Left forelimb (tissue), 1 donor: ENCODE results near the gene SMIM41.
A peak's percentile ranks its signal among the peaks of the same experiment; 100 is the strongest.
"Not testable (repeated sequence)": the region's sequence is repeated elsewhere in the genome, so short reads cannot be mapped to it uniquely, and the experiment has no call there.

ENCODE experiments used
- DNase-seq: peaks from one replicate; pipeline ENCODE4 v3.0.0-alpha.2; 2018; ENCODE audit warnings: low spot score

SMIM41 gene

GRCh38 chr12:52085682-52086180 lies 6.2 kb downstream of the SMIM41 start:
- DNase-seq = no peak

DNA sequence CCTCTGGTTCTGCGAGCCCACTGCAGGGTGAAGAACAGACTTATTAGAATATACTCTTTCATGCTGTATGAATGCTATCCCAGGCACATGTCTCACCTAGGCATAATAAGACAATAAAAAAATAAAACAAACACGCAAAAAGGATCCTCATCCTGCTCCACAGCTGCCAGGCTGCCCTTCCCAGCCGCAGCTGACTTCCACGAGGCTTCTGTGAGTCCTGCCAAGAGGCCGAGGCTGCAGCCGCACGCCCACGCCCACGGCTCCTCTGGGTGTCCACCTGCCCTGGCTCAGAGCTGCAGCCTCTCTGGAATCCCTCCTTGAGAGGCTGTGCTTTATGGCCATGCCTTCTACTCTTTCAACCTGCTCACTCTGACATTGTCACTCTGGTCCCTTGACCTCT lies 6.9 kb downstream of the SMIM41 start:
- DNase-seq = no peak

- no peak for DNase-seq
Measured at GRCh38 chr12:52086944-52087835, 7.7 kb downstream of the SMIM41 start.

DNA sequence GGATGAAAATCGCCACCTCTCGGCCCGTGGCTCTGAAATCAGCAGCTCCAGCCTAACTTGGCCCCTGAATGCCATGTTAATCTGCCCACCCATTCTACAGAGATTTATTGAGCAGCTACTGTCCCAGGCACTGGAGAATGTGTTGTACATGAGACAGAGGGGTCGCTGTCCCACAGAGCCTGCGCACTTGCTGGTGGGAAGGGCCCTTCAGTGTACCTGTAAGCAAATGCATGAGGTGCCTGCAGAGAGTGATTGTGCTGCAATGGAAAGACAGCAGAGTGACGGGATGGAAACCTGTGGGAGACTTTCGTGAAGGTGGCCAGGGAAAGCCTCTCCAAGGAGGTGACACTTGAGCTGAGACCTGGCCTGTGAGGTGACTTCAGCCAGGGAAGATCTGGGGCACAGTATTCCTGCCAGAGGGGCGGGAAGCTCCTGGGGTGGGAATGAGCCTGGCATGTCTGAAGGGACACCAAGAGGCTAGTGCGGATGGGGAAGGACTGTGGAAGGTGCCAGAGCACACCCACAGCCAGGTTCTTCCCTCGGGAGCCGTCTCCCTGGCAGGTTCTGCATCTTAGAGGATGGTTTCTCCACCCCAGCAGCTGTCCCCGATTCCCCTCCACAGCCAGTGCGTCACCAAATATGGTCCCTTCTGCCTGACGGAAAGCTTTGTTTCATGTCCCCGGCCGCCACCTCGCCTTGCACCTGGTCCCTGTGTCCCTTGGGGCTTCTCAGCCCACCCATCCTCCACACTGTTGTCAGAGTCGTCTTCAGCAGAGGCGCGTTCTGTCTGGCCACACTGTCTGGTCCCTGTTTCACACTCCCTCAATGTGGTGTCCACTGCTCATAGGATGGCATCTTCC lies 8.7 kb downstream of the SMIM41 start:
- no peak for DNase-seq

- DNase-seq = no peak
Measured at GRCh38 chr12:52089491-52089890, 10.0 kb downstream of the SMIM41 start.

DNA sequence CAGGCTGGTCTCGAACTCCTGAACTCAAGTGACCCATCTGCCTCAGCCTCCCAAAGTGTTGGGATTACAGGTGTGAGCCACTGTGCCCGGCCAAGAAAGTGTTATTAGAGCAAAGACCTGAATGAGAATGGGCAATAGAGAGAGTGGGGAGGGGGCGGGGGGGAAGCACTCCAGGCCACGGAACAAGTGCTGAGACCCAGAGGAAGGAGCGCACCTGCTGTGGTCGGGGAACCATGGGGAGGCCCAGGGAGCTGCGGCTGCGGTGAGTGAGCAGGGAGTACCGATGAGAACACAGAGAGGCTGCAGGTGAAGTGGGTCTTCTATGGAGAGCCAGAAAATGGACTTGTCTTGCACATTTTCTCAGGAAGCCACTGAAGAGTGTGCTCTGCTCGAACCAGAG lies 10.8 kb downstream of the SMIM41 start:
- no peak for DNase-seq

DNA sequence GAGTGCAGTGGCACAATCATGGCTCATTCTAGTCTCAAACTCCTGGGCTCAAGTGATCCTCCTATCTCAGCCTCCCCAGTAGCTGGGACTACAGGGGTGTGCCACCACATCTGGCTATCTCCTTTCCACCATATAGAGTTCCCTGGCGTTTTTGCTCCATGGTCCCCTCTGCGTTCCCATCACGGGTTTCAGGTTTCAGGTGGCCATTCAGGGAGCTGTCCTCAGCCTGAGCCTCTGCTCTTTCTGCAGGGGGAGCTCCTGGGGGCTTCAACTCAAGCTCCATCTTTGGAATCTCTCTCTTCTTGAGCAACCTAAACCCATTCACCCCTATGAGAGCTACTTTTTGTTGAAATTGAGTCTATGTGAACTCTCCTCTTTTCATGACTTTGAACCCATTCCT lies 11.6 kb downstream of the SMIM41 start:
- no peak for DNase-seq

- no peak for DNase-seq
Measured at GRCh38 chr12:52091869-52092268, 12.4 kb downstream of the SMIM41 start.

GRCh38 chr12:52093346-52093745 lies 13.8 kb downstream of the SMIM41 start:
- no peak for DNase-seq

DNA sequence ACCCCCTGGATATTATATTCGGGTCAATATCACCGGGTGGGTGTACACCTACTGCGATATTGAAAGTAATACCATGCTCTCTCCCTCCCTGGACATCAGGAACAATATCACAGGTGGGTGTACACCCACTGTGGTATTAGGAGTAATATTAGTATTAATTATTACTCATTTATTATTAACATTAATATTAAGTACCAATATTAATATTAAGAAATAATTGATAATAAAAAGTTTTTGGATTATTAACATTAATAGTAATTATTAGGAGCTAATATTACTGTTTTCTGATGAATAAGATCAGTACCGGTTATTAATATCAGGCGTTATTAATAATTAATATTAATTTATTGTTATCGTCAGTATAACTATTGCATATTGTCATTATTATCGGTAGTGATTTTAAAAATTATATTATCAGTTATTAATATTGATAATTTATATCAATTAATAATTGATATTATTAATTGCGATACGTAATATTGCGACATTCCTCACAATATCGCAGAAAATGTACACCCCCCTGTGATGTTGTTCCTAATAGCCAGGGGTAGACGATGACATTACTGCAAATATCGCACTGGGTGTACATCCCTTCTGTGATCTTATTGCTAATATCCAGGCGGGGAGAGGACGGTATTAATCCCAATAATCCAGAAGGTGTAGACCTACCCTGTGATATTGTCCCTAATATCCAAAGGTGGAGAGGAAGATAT lies 17.0 kb downstream of the SMIM41 start:
- no peak for DNase-seq

- no peak for DNase-seq
Measured at GRCh38 chr12:52097045-52097666, 17.7 kb downstream of the SMIM41 start.

DNA sequence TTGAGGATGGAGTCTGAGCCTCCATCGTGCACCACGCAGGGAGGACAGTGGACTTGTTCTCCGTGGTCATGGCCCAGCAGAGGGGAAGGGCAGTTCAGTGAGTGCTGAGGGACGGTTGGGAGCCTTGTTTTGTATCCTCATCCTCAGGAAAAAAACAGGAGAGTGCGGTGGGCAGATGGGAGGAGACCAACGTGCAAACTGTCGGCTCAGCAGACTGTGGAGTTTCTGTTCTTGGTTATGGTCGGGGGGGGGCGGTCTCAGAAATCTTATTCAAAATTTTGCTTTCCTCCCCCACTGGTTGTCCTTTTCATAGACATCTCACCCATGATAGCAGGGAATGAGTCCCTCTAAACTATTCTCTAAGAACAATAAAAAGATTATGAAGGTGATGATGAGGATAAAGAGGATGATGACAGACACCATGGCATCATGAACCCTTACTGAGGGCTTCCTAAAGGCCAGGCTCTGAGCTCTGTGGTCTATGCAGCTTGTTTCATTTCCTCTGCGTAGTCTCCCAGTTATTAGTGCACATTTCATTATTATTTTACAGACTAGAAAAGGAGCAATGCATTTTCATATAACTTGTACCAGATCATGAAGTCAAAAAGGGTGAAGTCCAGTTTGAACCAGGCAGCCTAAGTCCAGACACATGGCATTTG lies 25.1 kb downstream of the SMIM41 start:
- not testable (repeated sequence) for DNase-seq

- not testable (repeated sequence) for DNase-seq
Measured at GRCh38 chr12:52116222-52117125, 37.0 kb downstream of the SMIM41 start.

- not testable (repeated sequence) for DNase-seq
Measured at GRCh38 chr12:52117806-52118475, 38.4 kb downstream of the SMIM41 start.

- DNase-seq = peak; percentile 56
Measured at GRCh38 chr12:52119398-52120254, 40.1 kb downstream of the SMIM41 start.

- peak; percentile 59 for DNase-seq
Measured at GRCh38 chr12:52120951-52121823, 41.7 kb downstream of the SMIM41 start.

- DNase-seq = peak; percentile 72
Measured at GRCh38 chr12:52121824-52122539, 42.5 kb downstream of the SMIM41 start.
